GM06990 (cell line): ENCODE measurements around the gene LIN28A.

Source experiments
- DNase-seq: peaks from one replicate; pipeline ENCODE4 v3.0.0-alpha.2; 2011; ENCODE audit not compliant: insufficient read length; ENCODE audit errors: extremely low read depth
- H3K27me3 ChIP-seq: replicated peaks from 2 replicates; pipeline ENCODE4 v1.6.0; 2011; ENCODE audit warnings: low read length; ENCODE audit not compliant: control insufficient read depth, insufficient read depth
- H3K36me3 ChIP-seq: 2 replicates; pipeline ENCODE4 v1.5.1; 2011; ENCODE audit warnings: low read length; ENCODE audit not compliant: control insufficient read depth, insufficient read depth
- H3K4me3 ChIP-seq: replicated peaks from 2 replicates; pipeline ENCODE4 v1.5.1; 2011; ENCODE audit warnings: low read depth, mild to moderate bottlenecking, control low read depth, low read length
- TF ChIP-seq, protein P1 (sequence below): IDR thresholded peaks from 2 replicates; pipeline ENCODE4 v1.5.1; 2011; ENCODE audit warnings: low read length, control low read depth, mild to moderate bottlenecking, inconsistent platforms; ENCODE audit not compliant: insufficient read depth, poor library complexity, severe bottlenecking

The LIN28A gene

GRCh38 chr1:26410706-26411623 is at the start of gene LIN28A:
TSS of gene LIN28A (plus strand) at chr1:26410817. CDS start at chr1:26410892, 75 bp downstream.
- H3K4me3 ChIP-seq, result no peak within 1 kb of the TSS
- TF ChIP-seq, protein P1, sequence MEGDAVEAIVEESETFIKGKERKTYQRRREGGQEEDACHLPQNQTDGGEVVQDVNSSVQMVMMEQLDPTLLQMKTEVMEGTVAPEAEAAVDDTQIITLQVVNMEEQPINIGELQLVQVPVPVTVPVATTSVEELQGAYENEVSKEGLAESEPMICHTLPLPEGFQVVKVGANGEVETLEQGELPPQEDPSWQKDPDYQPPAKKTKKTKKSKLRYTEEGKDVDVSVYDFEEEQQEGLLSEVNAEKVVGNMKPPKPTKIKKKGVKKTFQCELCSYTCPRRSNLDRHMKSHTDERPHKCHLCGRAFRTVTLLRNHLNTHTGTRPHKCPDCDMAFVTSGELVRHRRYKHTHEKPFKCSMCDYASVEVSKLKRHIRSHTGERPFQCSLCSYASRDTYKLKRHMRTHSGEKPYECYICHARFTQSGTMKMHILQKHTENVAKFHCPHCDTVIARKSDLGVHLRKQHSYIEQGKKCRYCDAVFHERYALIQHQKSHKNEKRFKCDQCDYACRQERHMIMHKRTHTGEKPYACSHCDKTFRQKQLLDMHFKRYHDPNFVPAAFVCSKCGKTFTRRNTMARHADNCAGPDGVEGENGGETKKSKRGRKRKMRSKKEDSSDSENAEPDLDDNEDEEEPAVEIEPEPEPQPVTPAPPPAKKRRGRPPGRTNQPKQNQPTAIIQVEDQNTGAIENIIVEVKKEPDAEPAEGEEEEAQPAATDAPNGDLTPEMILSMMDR, result no peak
- peaks cover 2% of the 10 kb centered on the region; the same call in 1 of the 2 replicates for H3K27me3 ChIP-seq
- no peaks in the 10 kb centered on the region for H3K36me3 ChIP-seq
- DNase-seq, result no peak

DNA sequence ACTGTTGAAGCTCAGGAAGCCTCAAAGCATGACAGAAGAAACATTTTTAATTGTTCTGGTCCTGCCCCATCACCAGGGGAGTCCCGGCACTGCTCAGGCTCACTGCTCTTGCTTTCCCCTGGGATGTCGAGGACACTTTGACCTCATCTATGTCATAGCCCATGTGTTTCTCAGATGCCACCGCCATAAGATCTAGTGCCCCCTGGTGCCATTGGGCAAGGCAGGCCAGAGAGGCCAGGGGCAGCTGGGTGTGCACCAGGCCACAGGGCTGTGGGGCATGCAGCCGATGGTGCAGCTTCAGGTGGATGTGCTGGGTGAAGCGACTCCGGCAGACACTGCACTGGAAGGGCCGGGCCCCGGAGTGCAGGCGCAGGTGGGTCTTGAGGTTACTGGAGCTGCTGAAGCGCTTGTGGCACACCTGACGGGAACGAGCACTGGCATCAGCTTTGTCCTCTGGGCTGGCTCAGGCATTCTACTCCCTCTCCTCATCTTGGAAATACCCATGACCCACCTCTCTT is 49.0 kb upstream of the LIN28A start:
- Histone ChIP-seq H3K4me3 (no peak overlapping the region), H3K27me3 (peaks cover 4% of the 10 kb centered on the region), H3K36me3 (no peaks in the 10 kb centered on the region)
- TF ChIP-seq, protein P1, result peak; percentile 4
- no peak for DNase-seq

GRCh38 chr1:26362331-26362730 is 48.3 kb upstream of the LIN28A start:
- TF ChIP-seq, protein P1, result no peak
- Histone ChIP-seq H3K36me3 (no peaks in the 10 kb centered on the region), H3K4me3 (no peak overlapping the region), H3K27me3 (peaks cover 4% of the 10 kb centered on the region)
- no peak for DNase-seq

GRCh38 chr1:26363549-26364448 is 46.8 kb upstream of the LIN28A start:
- H3K36me3 ChIP-seq, result no peaks in the 10 kb centered on the region
- H3K27me3 ChIP-seq, result peaks cover 4% of the 10 kb centered on the region
- DNase-seq, result peak; percentile 78
- no peak overlapping the region for H3K4me3 ChIP-seq
- TF ChIP-seq, protein P1, result peak; percentile 97

GRCh38 chr1:26364956-26365355 is 45.7 kb upstream of the LIN28A start:
- Histone ChIP-seq H3K36me3 (no peaks in the 10 kb centered on the region), H3K27me3 (peaks cover 4% of the 10 kb centered on the region), H3K4me3 (no peak overlapping the region)
- DNase-seq, result no peak
- TF ChIP-seq, protein P1, result no peak
